OCI-LY7 (cell line): ENCODE measurements around the gene OSBPL7.
A peak's percentile ranks its signal among the peaks of the same experiment; 100 is the strongest.

ENCODE experiments used
- CTCF ChIP-seq: fragments of 200-600 bp; sonication (generic); conservative IDR thresholded peaks from 2 replicates; pipeline ENCODE4 v1.5.1; 2014; ENCODE audit warnings: mild to moderate bottlenecking, antibody characterized with exemption, low read length, moderate library complexity, mixed read lengths
- EZH2phosphoT487 ChIP-seq: fragments of 200-600 bp; sonication (generic); IDR thresholded peaks from 2 replicates; pipeline ENCODE4 v1.6.1; 2018; ENCODE audit warnings: low read depth, borderline replicate concordance, mild to moderate bottlenecking, mixed run types, antibody characterized with exemption, low read length, moderate library complexity, mixed read lengths

GRCh38 chr17:47843391-47843730 lies 21.8 kb upstream of the OSBPL7 start:
- peak; percentile 41; the same call in 1 of the 2 replicates for TF ChIP-seq CTCF
- TF ChIP-seq EZH2phosphoT487: no peak
